ENCODE data around the gene ZBTB40.

- TF ChIP-seq AFF4 (CRISPR knock-in tag; IDR thresholded peaks at IDR 0.05; ENCODE audit: borderline replicate concordance) (no peak), CTCF (IDR thresholded peaks at IDR 0.05) (no peak), NR3C1 (CRISPR knock-in tag; conservative IDR thresholded peaks at IDR 0.05; ENCODE audit: low read depth) (no peak), ZNF263 (CRISPR knock-in tag; IDR thresholded peaks at IDR 0.05; ENCODE audit: low read depth) (no peak), IRF1 (CRISPR knock-in tag; IDR thresholded peaks at IDR 0.05) (no peak), TP53 (CRISPR knock-in tag; IDR thresholded peaks at IDR 0.05) (no peak), CBFB (CRISPR knock-in tag; IDR thresholded peaks at IDR 0.05; ENCODE audit: low read depth) (no peak), USF2 (CRISPR knock-in tag; IDR thresholded peaks at IDR 0.05) (no peak), SOX15 (CRISPR knock-in tag; IDR thresholded peaks at IDR 0.05) (no peak), ZNF512 (CRISPR knock-in tag; IDR thresholded peaks at IDR 0.05; ENCODE audit: borderline replicate concordance) (no peak), GABPB1 (CRISPR knock-in tag; IDR thresholded peaks at IDR 0.05) (no peak), E2F5 (CRISPR knock-in tag; IDR thresholded peaks at IDR 0.05) (no peak)
These were observed 75.0 kb downstream of the ZBTB40 start for GRCh38 chr1:22526677-22527076.
